Esophagus muscularis mucosa (tissue), 4 donors: ENCODE data around the gene RHO. TPM values are rescaled to one million over a fixed set of nuclear protein-coding genes. Genes with fewer than 3 reads are reported as not detected.

Experiments used
- DNase-seq: peaks from one replicate; pipeline ENCODE4 v3.0.0-alpha.2; 2017; ENCODE audit errors: extremely low spot score
- H3K27ac ChIP-seq, 4 donors: fragments of 200-600 bp; sonication (generic); replicated peaks in 1 of 4; 1 replicate in 3 of 4; 2 replicates in 1 of 4; pipeline ENCODE4 v1.5.1; 2016 to 2019; ENCODE audit warnings: mild to moderate bottlenecking in 1 of 4
- H3K27me3 ChIP-seq, 4 donors: fragments of 200-600 bp; sonication (generic); one replicate each; pipeline versions ENCODE4 v1.5.1 to v1.6.0; 2016 to 2019
- H3K36me3 ChIP-seq, 4 donors: fragments of 200-600 bp; sonication (generic); one replicate each; pipeline ENCODE4 v1.5.1; 2016 to 2019
- H3K4me1 ChIP-seq, 4 donors: fragments of 200-600 bp; sonication (generic); one replicate each; pipeline ENCODE4 v1.5.1; 2016 to 2019
- H3K4me3 ChIP-seq, 4 donors: fragments of 200-600 bp; sonication (generic); 1 replicate in 2 of 4; 2 replicates in 2 of 4; pipeline ENCODE4 v1.5.1; 2016 to 2019; ENCODE audit warnings: mild to moderate bottlenecking in 4 of 4, moderate library complexity in 1 of 4
- H3K9me3 ChIP-seq, 4 donors: fragments of 200-600 bp; sonication (generic); 1 replicate in 3 of 4; 2 replicates in 1 of 4; pipeline ENCODE4 v1.5.1; 2016 to 2019
- CTCF ChIP-seq, 3 experiments: fragments of 200-600 bp in 2 of 3; fragments of 450-650 bp in 1 of 3; sonication (generic) in 2 of 3; IDR thresholded peaks; one replicate each; pipeline ENCODE4 v1.5.1; 2017 to 2019; ENCODE audit warnings: antibody characterized with exemption in 3 of 3, mild to moderate bottlenecking in 2 of 3, moderate library complexity in 1 of 3
- EP300 ChIP-seq: sonication (generic); formaldehyde crosslinking; IDR thresholded peaks from one replicate; pipeline ENCODE4 v1.6.1; 2017; ENCODE audit warnings: antibody characterized with exemption
- POLR2A ChIP-seq: fragments of 450-650 bp; IDR thresholded peaks from one replicate; pipeline ENCODE4 v1.6.1; 2017; ENCODE audit warnings: antibody characterized with exemption, moderate library complexity, mild to moderate bottlenecking, low read depth
- POLR2AphosphoS5 ChIP-seq, 2 donors: sonication (generic); formaldehyde crosslinking; IDR thresholded peaks; one replicate each; pipeline ENCODE4 v1.6.1; 2017; ENCODE audit warnings: antibody characterized with exemption in 2 of 2
- WGBS: methylation state at CpG from one replicate; pipeline ENCODE4 v1.1.5; 2018; 5-methylcytosine and 5-hydroxymethylcytosine counted together
- intact Hi-C: fragments of 100-400 bp; cut with DNase I; formaldehyde crosslinking; loops from one replicate; pipeline ENCODE4 v1.15.1; 2023
- total RNA-seq, 4 donors: library from RNA; depleted of rRNA; stranded (reverse); fragments of >200 nt; gene quantifications; one replicate each; pipeline versions ENCODE4 v1.1.0 to v1.2.1, GENCODE V29; 2016

RHO gene
- total RNA-seq, 4 donors from 2014 or later = not detected

DNA sequence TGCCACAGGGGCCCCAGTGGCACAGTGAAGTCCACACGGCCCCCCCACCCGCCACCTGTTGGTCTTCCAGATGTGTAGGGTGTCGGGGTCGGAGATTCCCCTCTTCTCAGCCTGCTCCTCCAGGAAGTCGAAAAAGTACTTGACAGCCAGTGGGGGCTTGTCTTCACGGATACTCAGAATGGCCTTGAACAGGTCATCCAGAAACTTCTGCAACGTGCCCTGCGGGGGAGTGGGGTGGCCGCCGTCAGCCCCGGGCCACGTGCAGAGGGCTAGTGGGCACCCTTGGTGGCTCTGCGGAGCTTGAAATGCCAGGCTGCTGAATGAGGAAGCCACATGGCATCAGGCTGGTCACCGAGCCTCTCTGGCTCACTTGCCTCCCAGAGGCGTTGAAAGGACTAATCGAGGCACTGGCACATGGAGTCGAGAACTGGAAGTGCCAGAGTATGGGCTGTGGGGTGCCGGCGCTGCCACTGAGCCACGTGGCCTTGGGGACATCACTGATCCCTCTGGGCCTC lies 31.2 kb downstream of the RHO start:
- Histone ChIP-seq H3K27ac (peak overlapping the region; percentile 74 to 86 (median 80)), H3K4me1 (peaks cover 70 to 89% (median 79%) of the 10 kb centered on the region in 4 donors)

DNA sequence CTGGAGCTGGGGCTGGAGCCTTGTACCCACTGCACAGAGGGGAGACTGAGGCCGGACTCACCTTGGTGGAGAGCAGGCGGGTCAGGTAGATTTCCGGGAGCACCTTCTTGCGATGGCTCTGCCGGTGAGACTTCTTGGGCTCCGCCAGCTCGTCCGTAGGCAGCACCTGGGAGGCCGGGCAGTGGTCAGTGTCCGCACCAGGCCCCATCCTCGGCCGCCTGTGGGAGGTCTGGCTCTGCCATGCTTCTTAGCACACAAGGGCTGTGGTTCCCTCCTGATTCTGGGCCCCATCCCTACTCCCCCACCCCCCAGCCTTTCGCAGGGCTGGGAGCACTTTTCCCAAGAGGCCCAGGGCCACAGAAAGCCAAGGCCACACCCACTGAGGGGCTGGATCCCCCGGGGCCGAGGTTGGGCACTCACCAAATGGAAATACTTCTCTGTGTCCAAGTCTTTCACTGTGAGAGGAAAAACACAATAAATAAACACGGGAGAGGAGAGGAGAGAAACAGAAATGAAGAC lies 31.9 kb downstream of the RHO start:
- H3K36me3 ChIP-seq = peaks cover 10 to 93% (median 76%) of the 10 kb centered on the region in 4 donors
- peak overlapping the region in 2 of 4 donors; percentile 8 to 21 for H3K4me3 ChIP-seq
- intact Hi-C loops = no loop called here
- no peaks in the 10 kb centered on the region for H3K9me3 ChIP-seq
- TF ChIP-seq POLR2AphosphoS5 (IDR thresholded peaks at IDR 0.05) = no peak
- no peak for TF ChIP-seq POLR2A
- no peak for TF ChIP-seq CTCF (IDR thresholded peaks at IDR 0.05)
- TF ChIP-seq EP300 = no peak
- DNase-seq = no peak
- WGBS = 42% methylated on average over 6 of the region's 16 CpGs
- H3K4me1 ChIP-seq = peaks cover 70 to 89% (median 79%) of the 10 kb centered on the region in 4 donors
- H3K27me3 ChIP-seq = no peaks in the 10 kb centered on the region
- H3K27ac ChIP-seq = peak overlapping the region; percentile 74 to 86 (median 80)

More for the DNA sequence above, 31.2 kb downstream of the RHO start:
- WGBS = 91% methylated on average over 11 of the region's 20 CpGs
- intact Hi-C loops = no loop called here
- Histone ChIP-seq H3K4me3 (no peak overlapping the region), H3K36me3 (peaks cover 10 to 88% (median 69%) of the 10 kb centered on the region in 4 donors), H3K27me3 (no peaks in the 10 kb centered on the region), H3K9me3 (no peaks in the 10 kb centered on the region)
- no peak for DNase-seq
- no peak for TF ChIP-seq EP300
- TF ChIP-seq POLR2AphosphoS5 (IDR thresholded peaks at IDR 0.05) = no peak
- TF ChIP-seq POLR2A = no peak
- no peak for TF ChIP-seq CTCF (IDR thresholded peaks at IDR 0.05)

- 25% methylated on average over 8 of the region's 18 CpGs for WGBS
- H3K27me3 ChIP-seq = no peaks in the 10 kb centered on the region
- peak overlapping the region; percentile 74 to 86 (median 80) for H3K27ac ChIP-seq
- TF ChIP-seq POLR2AphosphoS5 (IDR thresholded peaks at IDR 0.05) (peak; percentile 53 to 57), EP300 (no peak)
- H3K36me3 ChIP-seq = peaks cover 5 to 93% (median 78%) of the 10 kb centered on the region in 4 donors
- no peaks in the 10 kb centered on the region for H3K9me3 ChIP-seq
- peak overlapping the region; percentile 8 to 31 (median 24) for H3K4me3 ChIP-seq
- H3K4me1 ChIP-seq = peaks cover 69 to 89% (median 79%) of the 10 kb centered on the region in 4 donors
- DNase-seq = no peak
- intact Hi-C loops = no loop called here
These were observed 32.6 kb downstream of the RHO start for GRCh38 chr3:129560911-129561594.

DNA sequence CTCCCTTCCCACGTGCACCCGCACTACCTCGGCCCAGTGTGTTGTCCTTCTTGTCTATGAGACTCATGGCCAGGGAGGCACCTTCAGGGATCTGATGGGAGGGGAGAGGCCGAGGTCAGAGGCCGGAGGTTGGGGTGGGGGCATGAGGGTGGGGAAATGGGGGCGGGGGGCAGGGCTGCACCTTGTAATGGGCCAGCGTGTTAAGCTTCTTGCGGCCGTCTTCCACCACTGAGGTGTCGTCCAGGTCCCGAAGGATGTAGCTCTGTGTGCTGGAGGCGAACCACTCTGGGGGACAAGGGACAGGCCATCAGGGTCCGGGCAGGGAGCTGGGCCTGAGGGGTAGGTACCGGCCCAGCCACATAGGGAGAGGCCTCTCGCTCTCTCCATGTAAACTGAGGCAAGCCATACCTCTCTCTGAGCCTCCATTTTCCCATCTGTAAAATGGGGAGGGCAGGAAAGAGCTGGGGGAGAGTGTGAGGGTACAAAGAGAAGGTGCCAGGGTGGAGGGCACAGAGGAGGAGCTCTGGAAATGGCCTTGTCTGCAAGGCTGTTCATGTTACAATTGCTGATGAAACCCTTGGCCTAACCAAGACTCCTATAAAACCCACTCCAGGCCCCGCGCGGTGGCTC lies 33.3 kb downstream of the RHO start:
- peak overlapping the region in 1 of 4 donors; percentile 26 for H3K4me3 ChIP-seq
- H3K9me3 ChIP-seq = no peaks in the 10 kb centered on the region
- TF ChIP-seq POLR2AphosphoS5 (IDR thresholded peaks at IDR 0.05) = no peak
- TF ChIP-seq POLR2A = no peak
- TF ChIP-seq EP300 = no peak
- no peak for TF ChIP-seq CTCF (IDR thresholded peaks at IDR 0.05)
- peak overlapping the region; percentile 74 to 86 (median 80) for H3K27ac ChIP-seq
- intact Hi-C loops = no loop called here
- H3K36me3 ChIP-seq = peaks cover 5 to 93% (median 78%) of the 10 kb centered on the region in 4 donors
- no peaks in the 10 kb centered on the region for H3K27me3 ChIP-seq
- peaks cover 69 to 91% (median 84%) of the 10 kb centered on the region in 4 donors for H3K4me1 ChIP-seq
- no peak for DNase-seq
- WGBS = 96% methylated on average over 11 of the region's 18 CpGs

- intact Hi-C loops = no loop called here
- Histone ChIP-seq H3K9me3 (no peaks in the 10 kb centered on the region), H3K27ac (no peak overlapping the region), H3K4me1 (peaks cover 66 to 91% (median 81%) of the 10 kb centered on the region in 4 donors), H3K36me3 (peaks cover 5 to 92% (median 76%) of the 10 kb centered on the region in 4 donors), H3K27me3 (no peaks in the 10 kb centered on the region), H3K4me3 (no peak overlapping the region)
- TF ChIP-seq CTCF (IDR thresholded peaks at IDR 0.05) (no peak), POLR2A (no peak), EP300 (no peak), POLR2AphosphoS5 (IDR thresholded peaks at IDR 0.05) (no peak)
- no peak for DNase-seq
- 94% methylated on average over 11 of the region's 19 CpGs for WGBS
These were observed 34.4 kb downstream of the RHO start for GRCh38 chr3:129562803-129563202.
